ENCODE data around the gene ZNF674. TPM values are rescaled to one million over a fixed set of nuclear protein-coding genes. Genes with fewer than 3 reads are reported as not detected.

The ZNF674 gene
- total and polyA plus RNA-seq, 2 donors (not counting 1 experiment from before 2014, with no cell fraction given): 3.2 to 8.3 TPM

- H3K27ac ChIP-seq (ENCODE audit: insufficient read depth, low read length): peak overlapping the region; percentile 47
- peak; percentile 57 to 65 for DNase-seq (ENCODE audit: low read depth in 2 of 2)
- peak overlapping the region; percentile 26 for H2AFZ ChIP-seq (ENCODE audit: low read length)
- TF ChIP-seq CTCF (conservative IDR thresholded peaks at IDR 0.05 in 1 of 2, IDR thresholded peaks at IDR 0.05 in 1 of 2; ENCODE audit: low read depth in 1 of 2, low read length in 2 of 2) (no peak), EZH2 (IDR thresholded peaks at IDR 0.05; ENCODE audit: low read length, missing control alignments) (no peak)
- H3K36me3 ChIP-seq (ENCODE audit: control insufficient read depth, insufficient read depth, low read length): no peaks in the 10 kb centered on the region
- peaks cover 2% of the 10 kb centered on the region for H3K79me2 ChIP-seq (ENCODE audit: control insufficient read depth, insufficient read depth, low read length)
- no peaks in the 10 kb centered on the region for H3K4me1 ChIP-seq (ENCODE audit: control insufficient read depth, extremely low read depth, insufficient read depth, low read length)
- peak overlapping the region; percentile 51 to 62 (median 51) for H3K4me3 ChIP-seq (replicated peaks in 1 of 4; ENCODE audit: control extremely low read depth in 1 of 4, insufficient read depth in 1 of 4, low read depth in 3 of 4, low read length in 4 of 4)
- no peaks in the 10 kb centered on the region for H3K27me3 ChIP-seq (ENCODE audit: control insufficient read depth, insufficient read depth, low read length)
- no peaks in the 10 kb centered on the region for H3K9me3 ChIP-seq (ENCODE audit: control insufficient read depth, insufficient read depth, low read depth, low read length)
- H3K4me2 ChIP-seq (ENCODE audit: extremely low read depth, insufficient read depth, low read length): peak overlapping the region; percentile 68
- no peaks in the 10 kb centered on the region for H4K20me1 ChIP-seq (ENCODE audit: control insufficient read depth, extremely low read depth, insufficient read depth, low read length)
- H3K9ac ChIP-seq (ENCODE audit: insufficient read depth, low read length): peak overlapping the region; percentile 52
These were observed 28.9 kb upstream of the ZNF674 start for GRCh38 chrX:46573892-46574773.

GRCh38 chrX:46573331-46573891 is 28.2 kb upstream of the ZNF674 start, which contains the start of gene CHST7:
TSS of gene CHST7 (plus strand) at chrX:46573765. CDS start at chrX:46573932, 167 bp downstream.
- Histone ChIP-seq H3K27ac (ENCODE audit: insufficient read depth, low read length) (peak within 1 kb of the TSS; percentile 47), H3K9me3 (ENCODE audit: control insufficient read depth, insufficient read depth, low read depth, low read length) (no peaks in the 10 kb centered on the region), H3K4me2 (ENCODE audit: extremely low read depth, insufficient read depth, low read length) (peak within 1 kb of the TSS; percentile 68), H3K9ac (ENCODE audit: insufficient read depth, low read length) (peak within 1 kb of the TSS; percentile 52), H3K79me2 (ENCODE audit: control insufficient read depth, insufficient read depth, low read length) (peaks cover 2% of the 10 kb centered on the region), H2AFZ (ENCODE audit: low read length) (peak within 1 kb of the TSS; percentile 34), H4K20me1 (ENCODE audit: control insufficient read depth, extremely low read depth, insufficient read depth, low read length) (no peaks in the 10 kb centered on the region), H3K36me3 (ENCODE audit: control insufficient read depth, insufficient read depth, low read length) (no peaks in the 10 kb centered on the region), H3K4me3 (replicated peaks in 1 of 4; ENCODE audit: control extremely low read depth in 1 of 4, insufficient read depth in 1 of 4, low read depth in 3 of 4, low read length in 4 of 4) (peak within 1 kb of the TSS; percentile 51 to 62 (median 54)), H3K27me3 (ENCODE audit: control insufficient read depth, insufficient read depth, low read length) (no peaks in the 10 kb centered on the region), H3K4me1 (ENCODE audit: control insufficient read depth, extremely low read depth, insufficient read depth, low read length) (no peaks in the 10 kb centered on the region)
- TF ChIP-seq EZH2 (IDR thresholded peaks at IDR 0.05; ENCODE audit: low read length, missing control alignments): no peak
- peak in 1 of 2 donors; percentile 46 for TF ChIP-seq CTCF (conservative IDR thresholded peaks at IDR 0.05 in 1 of 2, IDR thresholded peaks at IDR 0.05 in 1 of 2; ENCODE audit: low read depth in 1 of 2, low read length in 2 of 2)
- peak; percentile 67 to 75 for DNase-seq (ENCODE audit: low read depth in 2 of 2)

GRCh38 chrX:46572340-46572936 is 27.2 kb upstream of the ZNF674 start:
- Histone ChIP-seq H3K79me2 (ENCODE audit: control insufficient read depth, insufficient read depth, low read length) (peaks cover 2% of the 10 kb centered on the region), H3K27me3 (ENCODE audit: control insufficient read depth, insufficient read depth, low read length) (no peaks in the 10 kb centered on the region), H3K9me3 (ENCODE audit: control insufficient read depth, insufficient read depth, low read depth, low read length) (no peaks in the 10 kb centered on the region), H2AFZ (ENCODE audit: low read length) (no peak overlapping the region), H3K9ac (ENCODE audit: insufficient read depth, low read length) (no peak overlapping the region), H3K4me1 (ENCODE audit: control insufficient read depth, extremely low read depth, insufficient read depth, low read length) (no peaks in the 10 kb centered on the region), H4K20me1 (ENCODE audit: control insufficient read depth, extremely low read depth, insufficient read depth, low read length) (no peaks in the 10 kb centered on the region), H3K36me3 (ENCODE audit: control insufficient read depth, insufficient read depth, low read length) (no peaks in the 10 kb centered on the region), H3K4me2 (ENCODE audit: extremely low read depth, insufficient read depth, low read length) (no peak overlapping the region), H3K4me3 (replicated peaks in 1 of 4; ENCODE audit: control extremely low read depth in 1 of 4, insufficient read depth in 1 of 4, low read depth in 3 of 4, low read length in 4 of 4) (no peak overlapping the region), H3K27ac (ENCODE audit: insufficient read depth, low read length) (no peak overlapping the region)
- TF ChIP-seq EZH2 (IDR thresholded peaks at IDR 0.05; ENCODE audit: low read length, missing control alignments) (no peak), CTCF (conservative IDR thresholded peaks at IDR 0.05 in 1 of 2, IDR thresholded peaks at IDR 0.05 in 1 of 2; ENCODE audit: low read depth in 1 of 2, low read length in 2 of 2) (peak in 1 of 2 donors; percentile 4)
- no peak for DNase-seq (ENCODE audit: low read depth in 2 of 2)

Data from fibroblast of lung (primary cell).